ENCODE results near the gene ATP13A4.

ATP13A4 gene

GRCh38 chr3:193554811-193555210 lies at the start of gene ATP13A4:
Gene ATP13A4 (minus strand): TSS chr3:193554895. CDS start chr3:193554799, 96 bp downstream.
- in situ Hi-C loops (cut with HindIII; ENCODE audit: low sequenced_read_pairs): loop anchor here (25.0 kb wide), 1 partner anchor 768 kb away; no protein-coding TSS in a partner anchor

GRCh38 chr3:193599393-193599792 lies 44.7 kb upstream of the ATP13A4 start:
- in situ Hi-C loops (cut with HindIII; ENCODE audit: low sequenced_read_pairs): no loop called here

- in situ Hi-C loops (cut with HindIII; ENCODE audit: low sequenced_read_pairs): no loop called here
Measured at GRCh38 chr3:193598202-193598601, 43.5 kb upstream of the ATP13A4 start.

- in situ Hi-C loops (cut with HindIII; ENCODE audit: low sequenced_read_pairs): no loop called here
Measured at GRCh38 chr3:193595939-193596487, 41.3 kb upstream of the ATP13A4 start.

GRCh38 chr3:193594946-193595689 lies 40.4 kb upstream of the ATP13A4 start:
- in situ Hi-C loops (cut with HindIII; ENCODE audit: low sequenced_read_pairs): no loop called here

GRCh38 chr3:193593668-193594030 lies 39.0 kb upstream of the ATP13A4 start:
- in situ Hi-C loops (cut with HindIII; ENCODE audit: low sequenced_read_pairs): no loop called here

GRCh38 chr3:193592841-193593667 lies 38.4 kb upstream of the ATP13A4 start, which contains the start of gene OPA1:
Gene OPA1 (plus strand): TSS chr3:193593208. CDS start chr3:193593378, 170 bp downstream.
- in situ Hi-C loops (cut with HindIII; ENCODE audit: low sequenced_read_pairs): no loop called here

- in situ Hi-C loops (cut with HindIII; ENCODE audit: low sequenced_read_pairs): no loop called here
Measured at GRCh38 chr3:193590088-193590856, 35.6 kb upstream of the ATP13A4 start.

GRCh38 chr3:193589616-193590015 lies 34.9 kb upstream of the ATP13A4 start:
- in situ Hi-C loops (cut with HindIII; ENCODE audit: low sequenced_read_pairs): no loop called here

- in situ Hi-C loops (cut with HindIII; ENCODE audit: low sequenced_read_pairs): no loop called here
Measured at GRCh38 chr3:193589129-193589528, 34.4 kb upstream of the ATP13A4 start.

- in situ Hi-C loops (cut with HindIII; ENCODE audit: low sequenced_read_pairs): no loop called here
Measured at GRCh38 chr3:193586526-193586925, 31.8 kb upstream of the ATP13A4 start.

GRCh38 chr3:193585530-193585929 lies 30.8 kb upstream of the ATP13A4 start:
- in situ Hi-C loops (cut with HindIII; ENCODE audit: low sequenced_read_pairs): no loop called here

- in situ Hi-C loops (cut with HindIII; ENCODE audit: low sequenced_read_pairs): loop anchor here (10.0 to 25.0 kb wide), 2 partner anchors 787 to 1010 kb away; no protein-coding TSS in a partner anchor
Measured at GRCh38 chr3:193574488-193575070, 19.9 kb upstream of the ATP13A4 start.

- in situ Hi-C loops (cut with HindIII; ENCODE audit: low sequenced_read_pairs): loop anchor here (10.0 to 25.0 kb wide), 2 partner anchors 786 to 1009 kb away; no protein-coding TSS in a partner anchor
Measured at GRCh38 chr3:193573403-193574191, 18.9 kb upstream of the ATP13A4 start.

GRCh38 chr3:193572426-193572908 lies 17.8 kb upstream of the ATP13A4 start:
- in situ Hi-C loops (cut with HindIII; ENCODE audit: low sequenced_read_pairs): loop anchor here (10.0 to 25.0 kb wide), 2 partner anchors 785 to 1008 kb away; no protein-coding TSS in a partner anchor

- in situ Hi-C loops (cut with HindIII; ENCODE audit: low sequenced_read_pairs): loop anchor here (25.0 kb wide), 1 partner anchor 782 kb away; no protein-coding TSS in a partner anchor
Measured at GRCh38 chr3:193569119-193569518, 14.4 kb upstream of the ATP13A4 start.

GRCh38 chr3:193564012-193564411 lies 9.3 kb upstream of the ATP13A4 start:
- in situ Hi-C loops (cut with HindIII; ENCODE audit: low sequenced_read_pairs): loop anchor here (25.0 kb wide), 1 partner anchor 777 kb away; no protein-coding TSS in a partner anchor

GRCh38 chr3:193563426-193563825 lies 8.7 kb upstream of the ATP13A4 start:
- in situ Hi-C loops (cut with HindIII; ENCODE audit: low sequenced_read_pairs): loop anchor here (25.0 kb wide), 1 partner anchor 776 kb away; no protein-coding TSS in a partner anchor

- in situ Hi-C loops (cut with HindIII; ENCODE audit: low sequenced_read_pairs): loop anchor here (25.0 kb wide), 1 partner anchor 774 kb away; no protein-coding TSS in a partner anchor
Measured at GRCh38 chr3:193560870-193561269, 6.2 kb upstream of the ATP13A4 start.

Measured in endothelial cell of hepatic sinusoid (primary cell).